HUES48 (cell line): ENCODE data around the gene NDUFAF3.

Experiments
- H3K27ac ChIP-seq: one replicate; pipeline ENCODE4 v1.7.0; 2013; ENCODE audit warnings: low read depth, low read length, inconsistent platforms
- H3K27me3 ChIP-seq: 2 replicates; pipeline ENCODE4 v1.6.1; 2013; ENCODE audit warnings: mild to moderate bottlenecking, low read length; ENCODE audit not compliant: control insufficient read depth, insufficient read depth
- H3K36me3 ChIP-seq: 2 replicates; pipeline ENCODE4 v1.6.1; 2013; ENCODE audit warnings: low read length; ENCODE audit not compliant: control insufficient read depth, insufficient read depth
- H3K4me1 ChIP-seq: 2 replicates; pipeline ENCODE4 v1.6.1; 2013; ENCODE audit warnings: mild to moderate bottlenecking, low read length; ENCODE audit not compliant: control insufficient read depth, insufficient read depth
- H3K4me3 ChIP-seq: 2 replicates; pipeline ENCODE4 v1.5.1; 2013; ENCODE audit warnings: mild to moderate bottlenecking, low read depth, low read length
- H3K9ac ChIP-seq: 2 replicates; pipeline ENCODE4 v1.6.1; 2013; ENCODE audit warnings: mild to moderate bottlenecking, low read depth, low read length, moderate library complexity
- H3K9me3 ChIP-seq: 2 replicates; pipeline ENCODE4 v1.6.1; 2013; ENCODE audit warnings: low read length; ENCODE audit not compliant: control insufficient read depth, insufficient read depth

NDUFAF3 gene

GRCh38 chr3:48989796-48990635, 31.9 kb upstream of the NDUFAF3 start, which contains the start of gene P4HTM:
Gene P4HTM (plus strand): TSS chr3:48990241. CDS start chr3:48990257, 16 bp downstream.
- Histone ChIP-seq H3K4me1 (peaks cover 14% of the 10 kb centered on the region), H3K9me3 (no peaks in the 10 kb centered on the region), H3K27ac (peak within 1 kb of the TSS; percentile 90), H3K36me3 (peaks cover 13% of the 10 kb centered on the region; the same call in 1 of the 2 replicates), H3K4me3 (peak within 1 kb of the TSS; percentile 91), H3K9ac (peak within 1 kb of the TSS; percentile 84), H3K27me3 (no peaks in the 10 kb centered on the region)

- Histone ChIP-seq H3K9ac (peak overlapping the region; percentile 84), H3K4me1 (peaks cover 14% of the 10 kb centered on the region), H3K27me3 (no peaks in the 10 kb centered on the region), H3K27ac (peak overlapping the region; percentile 90), H3K9me3 (no peaks in the 10 kb centered on the region), H3K36me3 (peaks cover 4% of the 10 kb centered on the region; the same call in 1 of the 2 replicates), H3K4me3 (peak overlapping the region; percentile 91)
Measured at GRCh38 chr3:48990636-48991469, 31.1 kb upstream of the NDUFAF3 start.

GRCh38 chr3:48991851-48992545, 29.9 kb upstream of the NDUFAF3 start:
- H3K9me3 ChIP-seq, result no peaks in the 10 kb centered on the region
- H3K4me1 ChIP-seq, result peaks cover 14% of the 10 kb centered on the region
- no peaks in the 10 kb centered on the region for H3K27me3 ChIP-seq
- no peak overlapping the region for H3K9ac ChIP-seq
- peaks cover 4% of the 10 kb centered on the region; the same call in 1 of the 2 replicates for H3K36me3 ChIP-seq
- no peak overlapping the region for H3K27ac ChIP-seq
- H3K4me3 ChIP-seq, result peak overlapping the region; percentile 91

GRCh38 chr3:48993834-48994233, 28.1 kb upstream of the NDUFAF3 start:
- Histone ChIP-seq H3K4me3 (no peak overlapping the region), H3K36me3 (peaks cover 4% of the 10 kb centered on the region; the same call in 1 of the 2 replicates), H3K9ac (no peak overlapping the region), H3K27ac (no peak overlapping the region), H3K4me1 (peaks cover 14% of the 10 kb centered on the region), H3K27me3 (no peaks in the 10 kb centered on the region), H3K9me3 (no peaks in the 10 kb centered on the region)

DNA sequence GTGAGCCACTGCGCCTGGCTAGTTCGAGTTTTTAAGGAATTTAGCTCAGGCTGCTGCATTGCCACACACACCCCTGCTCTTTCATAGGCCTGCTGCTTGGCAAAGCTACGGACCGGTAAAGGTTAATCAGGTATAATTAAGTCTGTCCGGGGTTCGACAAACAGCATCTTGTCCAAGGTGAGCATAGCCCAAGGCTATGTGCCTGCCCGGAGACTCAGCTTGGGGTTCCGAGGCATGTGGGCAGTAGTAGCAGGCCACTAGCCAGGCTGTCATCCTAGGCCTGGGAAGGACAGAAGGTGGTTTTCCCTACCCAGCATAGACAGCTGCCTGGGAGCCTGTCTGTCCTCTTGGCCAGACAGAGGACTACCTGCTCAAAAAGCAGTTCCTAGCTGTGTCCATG, 25.3 kb upstream of the NDUFAF3 start:
- Histone ChIP-seq H3K27me3 (no peaks in the 10 kb centered on the region), H3K9me3 (no peaks in the 10 kb centered on the region), H3K4me3 (no peak overlapping the region), H3K4me1 (peaks cover 19% of the 10 kb centered on the region), H3K27ac (no peak overlapping the region), H3K9ac (no peak overlapping the region), H3K36me3 (peaks cover 4% of the 10 kb centered on the region; the same call in 1 of the 2 replicates)

- Histone ChIP-seq H3K4me3 (no peak overlapping the region), H3K36me3 (peaks cover 4% of the 10 kb centered on the region; the same call in 1 of the 2 replicates), H3K9ac (no peak overlapping the region), H3K27ac (no peak overlapping the region), H3K9me3 (no peaks in the 10 kb centered on the region), H3K27me3 (no peaks in the 10 kb centered on the region), H3K4me1 (peaks cover 18% of the 10 kb centered on the region)
Measured at GRCh38 chr3:48997102-48997635, 24.8 kb upstream of the NDUFAF3 start.

GRCh38 chr3:48997714-48998637, 23.9 kb upstream of the NDUFAF3 start:
- Histone ChIP-seq H3K4me1 (peaks cover 18% of the 10 kb centered on the region), H3K4me3 (no peak overlapping the region), H3K9me3 (no peaks in the 10 kb centered on the region), H3K36me3 (peaks cover 4% of the 10 kb centered on the region; the same call in 1 of the 2 replicates), H3K27ac (no peak overlapping the region), H3K9ac (no peak overlapping the region), H3K27me3 (no peaks in the 10 kb centered on the region)

GRCh38 chr3:48999085-48999858, 22.6 kb upstream of the NDUFAF3 start:
- H3K27ac ChIP-seq, result no peak overlapping the region
- H3K27me3 ChIP-seq, result no peaks in the 10 kb centered on the region
- no peak overlapping the region for H3K4me3 ChIP-seq

DNA sequence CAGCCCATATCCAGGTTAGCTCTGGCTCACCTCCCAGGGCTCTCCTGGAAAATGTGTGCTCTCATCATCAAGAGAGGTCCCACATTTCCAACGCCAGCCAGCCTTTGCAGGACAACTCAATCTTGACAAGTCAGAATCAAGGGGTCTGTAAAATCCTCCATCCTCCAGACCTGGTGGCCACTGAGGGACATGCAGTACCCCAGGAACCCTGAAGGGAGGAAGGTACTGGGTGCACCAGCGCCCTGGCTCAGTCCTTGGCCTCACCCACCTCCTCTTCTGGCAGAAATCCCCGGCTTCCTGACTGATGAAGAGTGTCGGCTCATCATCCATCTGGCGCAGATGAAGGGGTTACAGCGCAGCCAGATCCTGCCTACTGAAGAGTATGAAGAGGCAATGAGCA, 20.8 kb upstream of the NDUFAF3 start:
- peaks cover 21% of the 10 kb centered on the region for H3K4me1 ChIP-seq
- H3K27me3 ChIP-seq, result no peaks in the 10 kb centered on the region; the same call in 1 of the 2 replicates

More at GRCh38 chr3:48999085-48999858, 22.6 kb upstream of the NDUFAF3 start:
- H3K36me3 ChIP-seq, result peaks cover 4% of the 10 kb centered on the region; the same call in 1 of the 2 replicates
- peaks cover 18% of the 10 kb centered on the region for H3K4me1 ChIP-seq
- no peaks in the 10 kb centered on the region for H3K9me3 ChIP-seq
- H3K9ac ChIP-seq, result 0 out of 2 replicates have a peak overlapping the region, but pooled peaks have one; percentile 21

More for the DNA sequence above, 20.8 kb upstream of the NDUFAF3 start:
- H3K4me3 ChIP-seq, result no peak overlapping the region
- H3K36me3 ChIP-seq, result peaks cover 4% of the 10 kb centered on the region; the same call in 1 of the 2 replicates
- H3K27ac ChIP-seq, result no peak overlapping the region
- no peaks in the 10 kb centered on the region for H3K9me3 ChIP-seq
- no peak overlapping the region for H3K9ac ChIP-seq
